Measurements from ENCODE around the gene SLC15A2.

GRCh38 chr3:121969631-121970030, 75.4 kb downstream of the SLC15A2 start:
- no peak for TF ChIP-seq CTCF (IDR thresholded peaks at IDR 0.05)
- no peak for TF ChIP-seq POLR2A (IDR thresholded peaks at IDR 0.05)
- TF ChIP-seq EP300 (IDR thresholded peaks at IDR 0.05) = no peak
